HG02678 (cell line): ENCODE results near the gene MISFA.
A peak's percentile ranks its signal among the peaks of the same experiment; 100 is the strongest.
"Not testable (repeated sequence)": the region's sequence is repeated elsewhere in the genome, so short reads cannot be mapped to it uniquely, and the experiment has no call there.

ENCODE experiments used
- ATAC-seq: cut with Tn5 transposase; IDR thresholded peaks from one replicate; pipeline ENCODE4 v1.9.1; 2021; ENCODE audit warnings: mild to moderate bottlenecking, moderate library complexity; ENCODE audit not compliant: unreplicated experiment

MISFA gene

GRCh38 chr11:18617688-18618341, 18.2 kb downstream of the MISFA start:
- ATAC-seq = peak; percentile 50

- ATAC-seq = no peak
Observed at GRCh38 chr11:18618342-18619025, 18.9 kb downstream of the MISFA start.

- ATAC-seq = no peak
Observed at GRCh38 chr11:18623707-18624106, 24.1 kb downstream of the MISFA start.

- no peak for ATAC-seq
Observed at GRCh38 chr11:18624161-18624560, 24.6 kb downstream of the MISFA start.

GRCh38 chr11:18632841-18633240, 33.3 kb downstream of the MISFA start:
- ATAC-seq = no peak

- ATAC-seq = peak; percentile 63
Observed at GRCh38 chr11:18633256-18634139, 33.9 kb downstream of the MISFA start.

- ATAC-seq = peak; percentile 95
Observed at GRCh38 chr11:18634140-18635032, 34.8 kb downstream of the MISFA start, which contains the start of gene SPTY2D1. TSS of gene SPTY2D1 (minus strand) at chr11:18634342. CDS start at chr11:18634257, 85 bp downstream.

- ATAC-seq = no peak
Observed at GRCh38 chr11:18641677-18642076, 42.1 kb downstream of the MISFA start.

- not testable (repeated sequence) for ATAC-seq
Observed at GRCh38 chr11:18643034-18643433, 43.4 kb downstream of the MISFA start.

- ATAC-seq = no peak
Observed at GRCh38 chr11:18650353-18650752, 50.8 kb downstream of the MISFA start.

- no peak for ATAC-seq
Observed at GRCh38 chr11:18650859-18651557, 51.4 kb downstream of the MISFA start.
